IMR-90 (cell line): ENCODE measurements around the gene NKPD1. TPM values are rescaled to one million over a fixed set of nuclear protein-coding genes. Genes with fewer than 3 reads are reported as not detected.

Experiments
- ATAC-seq: fragments of 200-7000 bp; cut with Tn5 transposase; 2 replicates; pipeline ENCODE4 v1.9.1; 2020; ENCODE audit warnings: low read depth, mild to moderate bottlenecking, moderate library complexity
- BruUV-seq: library from RNA; stranded (reverse); fragments of 400-500 nt; replicated peaks from 2 replicates; lab custom pipeline; 2021; lab: Mats Ljungman, UMichigan
- CTCF ChIA-PET: fragments of 300-600 bp; formaldehyde crosslinking; extraction: SDS; loops from one replicate; lab custom pipeline; 2021; ENCODE audit warnings: antibody characterized with exemption; lab: Yijun Ruan, JAX
- POLR2A ChIA-PET: fragments of 300-600 bp; sonication (Branson Sonifier 250); formaldehyde crosslinking; loops from one replicate; lab custom pipeline; 2022; ENCODE audit warnings: antibody characterized with exemption; ENCODE audit not compliant: unreplicated experiment; lab: Charles Lee
- DNase-seq: peaks from one replicate; pipeline ENCODE4 v3.0.0; 2013
- H2AFZ ChIP-seq: replicated peaks from 2 replicates; pipeline ENCODE3; 2013; ENCODE audit warnings: low read length, mild to moderate bottlenecking; ENCODE audit not compliant: poor library complexity
- H2AK5ac ChIP-seq: 2 replicates; pipeline ENCODE4 v1.6.1; 2013; ENCODE audit warnings: low read depth, low read length, inconsistent platforms
- H2AK9ac ChIP-seq: replicated peaks from 2 replicates; pipeline ENCODE3; 2013; ENCODE audit warnings: mild to moderate bottlenecking, low read depth, low read length, moderate library complexity; ENCODE audit not compliant: poor library complexity
- H2BK120ac ChIP-seq: 2 replicates; pipeline ENCODE4 v1.6.1; 2013; ENCODE audit warnings: low read depth, low read length, inconsistent platforms
- H2BK15ac ChIP-seq: 3 replicates; pipeline ENCODE4 v1.6.1; 2013; ENCODE audit warnings: low read depth, low read length, inconsistent platforms
- H2BK20ac ChIP-seq: 2 replicates; pipeline ENCODE4 v1.6.1; 2013; ENCODE audit warnings: low read depth, mild to moderate bottlenecking, inconsistent platforms, low read length, moderate library complexity
- H2BK5ac ChIP-seq: 2 replicates; pipeline ENCODE4 v1.6.1; 2013; ENCODE audit warnings: mild to moderate bottlenecking, low read depth, low read length, inconsistent platforms; ENCODE audit not compliant: poor library complexity, severe bottlenecking
- H3K14ac ChIP-seq: replicated peaks from 2 replicates; pipeline ENCODE4 v1.6.1; 2013; ENCODE audit warnings: low read depth, low read length, inconsistent platforms
- H3K18ac ChIP-seq: 2 replicates; pipeline ENCODE4 v1.6.1; 2013; ENCODE audit warnings: low read depth, low read length, control low read depth
- H3K23ac ChIP-seq: 2 replicates; pipeline ENCODE4 v1.6.1; 2013; ENCODE audit warnings: low read depth, low read length, inconsistent platforms
- H3K27ac ChIP-seq: 2 replicates; pipeline ENCODE4 v1.5.1; 2013; ENCODE audit warnings: mild to moderate bottlenecking, control low read depth, low read length; ENCODE audit not compliant: insufficient read depth
- H3K27me3 ChIP-seq: 2 replicates; pipeline ENCODE4 v1.6.1; 2013; ENCODE audit warnings: low read length; ENCODE audit not compliant: control insufficient read depth, insufficient read depth
- H3K36me3 ChIP-seq: 2 replicates; pipeline ENCODE4 v1.6.1; 2013; ENCODE audit warnings: low read length, mixed read lengths; ENCODE audit not compliant: control insufficient read depth, insufficient read depth
- H3K4ac ChIP-seq: 2 replicates; pipeline ENCODE4 v1.6.1; 2013; ENCODE audit warnings: low read depth, low read length, inconsistent platforms
- H3K4me1 ChIP-seq: 2 replicates; pipeline ENCODE4 v1.6.1; 2013; ENCODE audit warnings: low read length, mixed read lengths; ENCODE audit not compliant: control insufficient read depth, insufficient read depth
- H3K4me2 ChIP-seq: 2 replicates; pipeline ENCODE4 v1.6.1; 2013; ENCODE audit warnings: low read depth, mild to moderate bottlenecking, control low read depth, low read length, moderate library complexity
- H3K4me3 ChIP-seq: 2 replicates; pipeline ENCODE4 v1.5.1; 2013; ENCODE audit warnings: low read depth, mild to moderate bottlenecking, control low read depth, low read length, moderate library complexity; ENCODE audit not compliant: insufficient read depth
- H3K56ac ChIP-seq: 2 replicates; pipeline ENCODE4 v1.6.1; 2013; ENCODE audit warnings: low read length, inconsistent platforms; ENCODE audit not compliant: insufficient read depth; ENCODE audit errors: extremely low read depth
- H3K79me1 ChIP-seq, 2 experiments: 2 replicates each; pipeline ENCODE4 v1.6.1; 2013; ENCODE audit warnings: low read length in 2 of 2, inconsistent platforms in 1 of 2, low read depth in 1 of 2
- H3K9ac ChIP-seq: 2 replicates; pipeline ENCODE4 v1.6.1; 2013; ENCODE audit warnings: low read depth, low read length, control low read depth
- H3K9me1 ChIP-seq: 2 replicates; pipeline ENCODE4 v1.6.1; 2013; ENCODE audit warnings: low read length, inconsistent platforms; ENCODE audit not compliant: insufficient read depth
- H3K9me3 ChIP-seq: 2 replicates; pipeline ENCODE4 v1.6.1; 2013; ENCODE audit warnings: low read length; ENCODE audit not compliant: control insufficient read depth, insufficient read depth
- H4K20me1 ChIP-seq: 2 replicates; pipeline ENCODE4 v1.6.1; 2013; ENCODE audit warnings: low read length, inconsistent platforms; ENCODE audit not compliant: insufficient read depth
- H4K5ac ChIP-seq: 2 replicates; pipeline ENCODE4 v1.6.1; 2013; ENCODE audit warnings: mild to moderate bottlenecking, low read depth, low read length, control low read depth
- H4K8ac ChIP-seq, 2 experiments: 2 replicates each; pipeline ENCODE4 v1.6.1; 2013; ENCODE audit warnings: low read depth in 2 of 2, low read length in 2 of 2, control low read depth in 1 of 2, inconsistent platforms in 1 of 2
- H4K91ac ChIP-seq: 2 replicates; pipeline ENCODE4 v1.6.1; 2013; ENCODE audit warnings: low read depth, low read length, inconsistent platforms; ENCODE audit not compliant: insufficient read depth
- USF2 ChIP-seq: fragments of 150-350 bp; IDR thresholded peaks from 2 replicates; pipeline ENCODE4 v1.6.1; 2017; ENCODE audit warnings: mild to moderate bottlenecking, antibody characterized with exemption, low read length, low read depth
- WGBS, 2 experiments: methylation state at CpG; one replicate each; pipeline versions ENCODE4 v1.1.5 to v1.1.7; 2013; ENCODE audit warnings: missing lambda C conversion rate in 2 of 2; ENCODE audit not compliant: insufficient read length in 1 of 2; ENCODE audit errors: extremely low coverage in 2 of 2; 5-methylcytosine and 5-hydroxymethylcytosine counted together
- dilution Hi-C: fragments of 300-500 bp; cut with HindIII; formaldehyde crosslinking; loops from one replicate; pipeline ENCODE4 v1.14.3; 2018; ENCODE audit warnings: low sequenced_read_pairs; ENCODE audit not compliant: unreplicated experiment
- in situ Hi-C: fragments of 300-500 bp; cut with MboI; formaldehyde crosslinking; loops from 3 replicates; pipeline ENCODE4 v1.14.3; 2019; ENCODE audit warnings: low sequenced_read_pairs, inconsistent platforms, mixed read lengths
- intact Hi-C: fragments of 100-400 bp; cut with micrococcal nuclease; formaldehyde crosslinking; loops from 2 replicates; pipeline ENCODE4 v1.10.0; 2022
- polyA plus RNA-seq, 3 experiments: library from polyadenylated mRNA; depleted of rRNA; stranded (reverse); fragments of >200 nt; gene quantifications; 2 replicates each; pipeline ENCODE4 v1.2.3, GENCODE V29; 2012; ENCODE audit warnings: low replicate concordance in 1 of 3
- total RNA-seq: library from RNA; depleted of rRNA; stranded (reverse); fragments of >200 nt; gene quantifications from 2 replicates; pipeline ENCODE4 v1.2.3, GENCODE V29; 2012

NKPD1 gene
- total and polyA plus RNA-seq, 2 of the 4 experiments (the other 2 are of a cell fraction), result under 0.01 to 0.09 TPM

- no peaks in the 10 kb centered on the region for H3K27me3 ChIP-seq
- H2AK5ac ChIP-seq, result no peak overlapping the region
- H2BK120ac ChIP-seq, result no peak overlapping the region
- H4K91ac ChIP-seq, result no peak overlapping the region
- no peak overlapping the region for H4K5ac ChIP-seq
- ChIA-PET CTCF (no interaction called here), POLR2A (no interaction called here)
- peaks cover 14% of the 10 kb centered on the region for H4K20me1 ChIP-seq
- 73% methylated on average over 4 of the region's 9 CpGs; no CpG with 5 or more reads in 1 of the 2 experiments for WGBS, 2 experiments
- no peaks in the 10 kb centered on the region for H3K4me1 ChIP-seq
- in situ Hi-C loops (no loop called here), intact Hi-C loops (no loop called here), dilution Hi-C loops (no loop called here)
- H3K18ac ChIP-seq, result no peak overlapping the region
- no peak overlapping the region for H4K8ac ChIP-seq
- H3K23ac ChIP-seq, result no peak overlapping the region
- peaks cover 13 to 23% of the 10 kb centered on the region in 2 experiments; a peak in 3 of 4 replicates for H3K79me1 ChIP-seq
- no peak overlapping the region for H3K27ac ChIP-seq
- H3K9me1 ChIP-seq, result no peaks in the 10 kb centered on the region
- H3K4me3 ChIP-seq, result no peak overlapping the region
- H3K56ac ChIP-seq, result no peak overlapping the region
- ATAC-seq (no peak), DNase-seq (no peak)
- peak overlapping the region; percentile 43 for H2AFZ ChIP-seq
- no peak overlapping the region for H2AK9ac ChIP-seq
- BruUV-seq, result no TSS peak
- no peak overlapping the region for H3K4ac ChIP-seq
- TF ChIP-seq USF2, result no peak
- no peak overlapping the region for H2BK5ac ChIP-seq
- H3K36me3 ChIP-seq, result peaks cover 45% of the 10 kb centered on the region
- H3K9me3 ChIP-seq, result no peaks in the 10 kb centered on the region
- no peak overlapping the region for H3K14ac ChIP-seq
- no peak overlapping the region for H3K9ac ChIP-seq
- H2BK20ac ChIP-seq, result no peak overlapping the region
- no peak overlapping the region for H2BK15ac ChIP-seq
- no peak overlapping the region for H3K4me2 ChIP-seq
These were observed 18.1 kb downstream of the NKPD1 start for GRCh38 chr19:45142726-45143110.
